GM21360 (cell line): ENCODE results near the gene PDZD4.

ENCODE experiments used
- ATAC-seq: cut with Tn5 transposase; IDR thresholded peaks from one replicate; pipeline ENCODE4 v1.9.1; 2021; ENCODE audit warnings: mild to moderate bottlenecking, moderate library complexity; ENCODE audit not compliant: unreplicated experiment

PDZD4 gene

GRCh38 chrX:153763298-153763932 is 66.9 kb downstream of the PDZD4 start:
- no peak for ATAC-seq

GRCh38 chrX:153762626-153763173 is 67.6 kb downstream of the PDZD4 start:
- ATAC-seq: no peak

- ATAC-seq: no peak
These were observed 68.5 kb downstream of the PDZD4 start for GRCh38 chrX:153761863-153762262.

GRCh38 chrX:153755136-153755535 is 75.2 kb downstream of the PDZD4 start:
- no peak for ATAC-seq
